ENCODE data around the gene LSAMP. TPM values are rescaled to one million over a fixed set of nuclear protein-coding genes. Genes with fewer than 3 reads are reported as not detected.

The LSAMP gene
- total RNA-seq, 1 donor from 2014 or later, result 4.4 TPM

GRCh38 chr3:115864911-115865310 is 580.4 kb downstream of the LSAMP start:
- Mint-ChIP-seq H3K36me3 (ENCODE audit: unreplicated experiment) (no peaks in the 10 kb centered on the region), H3K27me3 (ENCODE audit: unreplicated experiment) (peaks cover 37% of the 10 kb centered on the region), H3K27ac (ENCODE audit: unreplicated experiment) (no peak overlapping the region), H3K4me3 (ENCODE audit: unreplicated experiment) (no peak overlapping the region), H3K4me1 (ENCODE audit: unreplicated experiment) (no peaks in the 10 kb centered on the region), H3K9me3 (ENCODE audit: unreplicated experiment) (no peaks in the 10 kb centered on the region)
- no peak for TF ChIP-seq CTCF (IDR thresholded peaks at IDR 0.05)
- no peak for DNase-seq (ENCODE audit: extremely low spot score, unreplicated experiment)

GRCh38 chr3:115862849-115863248 is 582.4 kb downstream of the LSAMP start:
- peaks cover 44% of the 10 kb centered on the region for H3K27me3 Mint-ChIP-seq (ENCODE audit: unreplicated experiment)
- TF ChIP-seq CTCF (IDR thresholded peaks at IDR 0.05), result no peak
- no peaks in the 10 kb centered on the region for H3K36me3 Mint-ChIP-seq (ENCODE audit: unreplicated experiment)
- H3K9me3 Mint-ChIP-seq (ENCODE audit: unreplicated experiment), result no peaks in the 10 kb centered on the region
- peaks cover 5% of the 10 kb centered on the region for H3K4me1 Mint-ChIP-seq (ENCODE audit: unreplicated experiment)
- no peak overlapping the region for H3K4me3 Mint-ChIP-seq (ENCODE audit: unreplicated experiment)
- H3K27ac Mint-ChIP-seq (ENCODE audit: unreplicated experiment), result no peak overlapping the region
- no peak for DNase-seq (ENCODE audit: extremely low spot score, unreplicated experiment)

GRCh38 chr3:115862099-115862498 is 583.2 kb downstream of the LSAMP start:
- TF ChIP-seq CTCF (IDR thresholded peaks at IDR 0.05), result no peak
- peaks cover 41% of the 10 kb centered on the region for H3K27me3 Mint-ChIP-seq (ENCODE audit: unreplicated experiment)
- DNase-seq (ENCODE audit: extremely low spot score, unreplicated experiment), result no peak
- no peaks in the 10 kb centered on the region for H3K36me3 Mint-ChIP-seq (ENCODE audit: unreplicated experiment)
- no peak overlapping the region for H3K27ac Mint-ChIP-seq (ENCODE audit: unreplicated experiment)
- H3K9me3 Mint-ChIP-seq (ENCODE audit: unreplicated experiment), result no peaks in the 10 kb centered on the region
- H3K4me1 Mint-ChIP-seq (ENCODE audit: unreplicated experiment), result peaks cover 5% of the 10 kb centered on the region
- H3K4me3 Mint-ChIP-seq (ENCODE audit: unreplicated experiment), result no peak overlapping the region

GRCh38 chr3:115861166-115861733 is 584.0 kb downstream of the LSAMP start:
- DNase-seq (ENCODE audit: extremely low spot score, unreplicated experiment), result no peak
- Mint-ChIP-seq H3K36me3 (ENCODE audit: unreplicated experiment) (no peaks in the 10 kb centered on the region), H3K9me3 (ENCODE audit: unreplicated experiment) (no peaks in the 10 kb centered on the region), H3K27ac (ENCODE audit: unreplicated experiment) (no peak overlapping the region), H3K27me3 (ENCODE audit: unreplicated experiment) (peaks cover 34% of the 10 kb centered on the region), H3K4me1 (ENCODE audit: unreplicated experiment) (peaks cover 5% of the 10 kb centered on the region), H3K4me3 (ENCODE audit: unreplicated experiment) (no peak overlapping the region)
- peak; percentile 14 for TF ChIP-seq CTCF (IDR thresholded peaks at IDR 0.05)

GRCh38 chr3:115860766-115861165 is 584.5 kb downstream of the LSAMP start:
- no peaks in the 10 kb centered on the region for H3K9me3 Mint-ChIP-seq (ENCODE audit: unreplicated experiment)
- H3K27ac Mint-ChIP-seq (ENCODE audit: unreplicated experiment), result no peak overlapping the region
- H3K36me3 Mint-ChIP-seq (ENCODE audit: unreplicated experiment), result no peaks in the 10 kb centered on the region
- no peak for DNase-seq (ENCODE audit: extremely low spot score, unreplicated experiment)
- H3K4me1 Mint-ChIP-seq (ENCODE audit: unreplicated experiment), result peaks cover 5% of the 10 kb centered on the region
- peaks cover 31% of the 10 kb centered on the region for H3K27me3 Mint-ChIP-seq (ENCODE audit: unreplicated experiment)
- no peak overlapping the region for H3K4me3 Mint-ChIP-seq (ENCODE audit: unreplicated experiment)
- no peak for TF ChIP-seq CTCF (IDR thresholded peaks at IDR 0.05)

Measured in osteocyte (in vitro differentiated cells).